Aorta (tissue), 5 donors: ENCODE data around the gene OSTC. TPM values are rescaled to one million over a fixed set of nuclear protein-coding genes. Genes with fewer than 3 reads are reported as not detected.

ENCODE experiments used
- ATAC-seq: fragments of 200-7000 bp; cut with Tn5 transposase; one replicate; pipeline ENCODE4 v1.9.1; 2022; ENCODE audit warnings: moderate library complexity; ENCODE audit not compliant: low FRiP score
- DNase-seq, 2 donors: peaks; one replicate each; pipeline ENCODE4 v3.0.0-alpha.2; 2020
- H3K27ac ChIP-seq, 2 donors: one replicate each; pipeline ENCODE4 v1.5.1; 2013; ENCODE audit warnings: low read length in 2 of 2, mild to moderate bottlenecking in 2 of 2, moderate library complexity in 2 of 2, control low read depth in 1 of 2, inconsistent platforms in 1 of 2, low read depth in 1 of 2
- H3K27me3 ChIP-seq, 2 donors: one replicate each; pipeline ENCODE4 v1.6.1; 2013; ENCODE audit warnings: control low read depth in 1 of 2, low read length in 1 of 2, mild to moderate bottlenecking in 1 of 2, moderate library complexity in 1 of 2; ENCODE audit not compliant: insufficient read depth in 2 of 2, control insufficient read depth in 1 of 2
- H3K36me3 ChIP-seq, 2 donors: one replicate each; pipeline ENCODE4 v1.6.1; 2013; ENCODE audit warnings: control low read depth in 1 of 2, low read length in 1 of 2, mild to moderate bottlenecking in 1 of 2; ENCODE audit not compliant: insufficient read depth in 2 of 2, control insufficient read depth in 1 of 2
- H3K4me1 ChIP-seq, 2 donors: one replicate each; pipeline ENCODE4 v1.6.1; 2013; ENCODE audit warnings: low read length in 2 of 2, control low read depth in 1 of 2, mild to moderate bottlenecking in 1 of 2, moderate library complexity in 1 of 2; ENCODE audit not compliant: insufficient read depth in 2 of 2, control insufficient read depth in 1 of 2
- H3K4me3 ChIP-seq, 2 donors: one replicate each; pipeline ENCODE4 v1.5.1; 2013; ENCODE audit warnings: low read length in 2 of 2, control low read depth in 1 of 2, mild to moderate bottlenecking in 1 of 2
- H3K9me3 ChIP-seq: one replicate; pipeline ENCODE4 v1.6.1; 2013; ENCODE audit warnings: mild to moderate bottlenecking, low read length; ENCODE audit not compliant: control insufficient read depth
- WGBS, 2 donors: extraction: QIAGEN DNeasy Blood & Tissue Kit; methylation state at CpG; one replicate each; pipeline ENCODE4 v1.1.7; 2013; 5-methylcytosine and 5-hydroxymethylcytosine counted together
- intact Hi-C, 2 donors: fragments of 100-400 bp; cut with DNase I; formaldehyde crosslinking; loops; one replicate each; pipeline versions ENCODE4 v1.14.2 to v1.15.0; 2022
- long read RNA-seq, 2 donors: library from polyadenylated mRNA; unstranded; transcript quantifications; one replicate each; pipeline ENCODE4 v2.0.0, GENCODE V29; 2020 to 2021
- polyA plus RNA-seq, 2 donors: library from polyadenylated mRNA; stranded (reverse); fragments of 200-250 nt; gene quantifications; one replicate each; pipeline ENCODE4 v1.2.3, GENCODE V29; 2013
- total RNA-seq, 2 donors: library from RNA; stranded (reverse); fragmentation: NEBNext Ultra II Directional; extraction: Animal tissue kit (Norgen Biotek cat#: 25700); gene quantifications; one replicate each; pipeline ENCODE4 v1.2.1, GENCODE V29; 2021
- donor health status: healthy with polysubstance abuse.
- donor health status: Bipolar disorder and iron deficiency.
- donor health status: DM: no; HTN: no; CAD: no.
- donor health status: DM: no; HTN: no; CAD: no.
- donor health status: DM: yes; HTN: yes; CAD: no.

The OSTC gene
- total RNA-seq (10 to 100 TPM; 63.5 to 67.2 TPM), polyA plus RNA-seq (100 to 1,000 TPM in 1 of 2 donors, 10 to 100 TPM in 1; 96.8 to 110 TPM)
- long read RNA-seq, donor 1, transcript OSTC-201 (4 exons, 1,077 nt), result major isoform, 113 of 114 reads
- long read RNA-seq, donor 1, partial matches to known transcripts, result 0 of 114 reads
- long read RNA-seq, donor 1, other reads (novel, unspliced or antisense), result 0 of 114 reads
- long read RNA-seq, donor 2, transcript OSTC-201 (4 exons, 1,077 nt), result major isoform, 45 of 47 reads
- long read RNA-seq, donor 2, partial matches to known transcripts, result 0 of 47 reads
- long read RNA-seq, donor 2, other reads (novel, unspliced or antisense), result 2 of 47 reads

DNA sequence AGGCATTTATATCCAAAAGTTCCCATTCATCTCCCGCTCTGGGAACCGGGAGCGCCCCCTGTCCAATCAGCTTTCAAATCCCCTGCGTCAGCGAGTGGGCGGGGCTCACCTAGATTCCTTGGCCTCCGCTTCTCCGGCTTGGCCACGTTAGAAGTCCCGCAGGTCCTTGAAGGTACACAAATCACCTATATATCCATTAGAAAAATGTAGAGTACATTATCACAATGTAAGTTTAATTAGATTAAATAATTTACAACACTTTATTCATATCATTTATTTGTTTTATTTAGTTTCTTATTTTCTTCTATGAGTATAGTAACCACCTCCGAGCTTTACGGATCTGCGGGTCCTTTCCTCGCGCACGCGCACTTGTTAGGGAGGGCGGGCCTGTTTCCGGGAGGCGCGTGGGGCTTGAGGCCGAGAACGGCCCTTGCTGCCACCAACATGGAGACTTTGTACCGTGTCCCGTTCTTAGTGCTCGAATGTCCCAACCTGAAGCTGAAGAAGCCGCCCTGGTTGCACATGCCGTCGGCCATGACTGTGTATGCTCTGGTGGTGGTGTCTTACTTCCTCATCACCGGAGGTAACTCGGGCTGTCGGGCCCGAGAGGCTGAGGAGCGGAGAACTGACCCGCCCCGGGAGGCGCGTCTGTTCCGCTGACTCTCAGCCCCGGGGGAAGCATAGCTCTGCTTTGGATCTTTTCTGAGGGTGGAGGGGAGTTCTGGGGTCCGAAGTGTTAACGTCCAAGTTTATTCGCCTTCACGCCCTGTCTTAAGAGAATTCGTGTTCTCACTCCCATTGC is at the start of gene OSTC:
Gene OSTC, plus strand, starts transcription at position 388 of the 802 bp plus-strand sequence. Its CDS starts 57 bp downstream, at position 445.
- intact Hi-C loops, result loop anchor here in 1 of 2 donors (2.0 kb wide), 1 partner anchor 30 kb away; the partner anchor contains the start of gene RPL34
- no peaks in the 10 kb centered on the region for H3K36me3 ChIP-seq
- 0% methylated on average over 45 of the region's 45 CpGs for WGBS, 2 donors

DNA sequence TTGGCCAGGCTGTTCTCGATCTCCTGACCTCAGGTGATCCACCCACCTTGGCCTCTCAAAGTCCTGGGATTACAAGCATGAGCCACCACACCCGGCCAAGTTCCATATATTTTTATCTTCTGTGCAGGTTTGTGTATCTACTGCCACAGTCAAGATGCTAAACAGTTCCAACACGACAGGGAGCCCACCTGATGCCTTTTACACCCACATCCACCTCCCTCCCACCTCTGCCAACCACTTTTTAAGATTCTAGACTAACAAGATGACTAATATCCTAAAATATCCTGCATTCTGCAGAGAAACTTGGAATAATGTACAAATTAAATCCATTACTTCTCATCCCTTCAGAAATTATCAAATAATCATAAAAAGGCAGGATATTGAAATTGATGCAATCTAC is 49.3 kb upstream of the OSTC start:
- Histone ChIP-seq H3K4me3 (no peak overlapping the region), H3K9me3 (no peaks in the 10 kb centered on the region), H3K27me3 (no peaks in the 10 kb centered on the region), H3K27ac (no peak overlapping the region), H3K36me3 (no peaks in the 10 kb centered on the region), H3K4me1 (no peaks in the 10 kb centered on the region)
- no peak for ATAC-seq
- intact Hi-C loops, result no loop called here
- WGBS, 2 donors, result 78 to 81% methylated on average over 3 of the region's 3 CpGs
- no peak for DNase-seq

More for the DNA sequence above, at the start of gene OSTC:
- peak; percentile 99 for ATAC-seq
- Histone ChIP-seq H3K4me1 (no peaks in the 10 kb centered on the region), H3K9me3 (no peaks in the 10 kb centered on the region), H3K27me3 (no peaks in the 10 kb centered on the region), H3K4me3 (peak within 1 kb of the TSS; percentile 39 to 95), H3K27ac (peak within 1 kb of the TSS in 1 of 2 donors; percentile 65)
- peak; percentile 96 to 98 for DNase-seq

DNA sequence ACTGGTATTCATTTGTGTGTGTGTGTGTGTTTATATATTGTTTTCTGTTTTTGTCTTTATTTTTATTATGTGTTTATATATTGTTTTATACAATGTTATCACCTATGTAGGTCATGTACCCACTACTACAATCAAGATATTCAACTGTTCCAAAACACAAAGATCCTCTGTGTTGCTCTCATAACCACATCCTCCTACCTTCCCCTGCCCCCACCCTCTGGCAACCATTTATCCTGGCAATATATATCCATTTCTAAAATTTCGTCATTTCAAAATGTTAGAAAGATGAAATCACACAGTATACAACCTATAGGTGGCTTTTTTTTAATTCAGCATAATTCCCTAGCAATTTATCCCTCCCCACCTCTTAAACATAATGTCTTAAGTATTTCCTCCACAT is 48.9 kb upstream of the OSTC start:
- no peaks in the 10 kb centered on the region for H3K9me3 ChIP-seq
- H3K36me3 ChIP-seq, result no peaks in the 10 kb centered on the region
- no peaks in the 10 kb centered on the region for H3K27me3 ChIP-seq
- ATAC-seq, result no peak
- H3K4me1 ChIP-seq, result no peaks in the 10 kb centered on the region
- WGBS, 2 donors, result 66 to 79% methylated on average over 1 of the region's 1 CpG
- H3K27ac ChIP-seq, result no peak overlapping the region
- intact Hi-C loops, result no loop called here
- DNase-seq, result no peak
- H3K4me3 ChIP-seq, result no peak overlapping the region

DNA sequence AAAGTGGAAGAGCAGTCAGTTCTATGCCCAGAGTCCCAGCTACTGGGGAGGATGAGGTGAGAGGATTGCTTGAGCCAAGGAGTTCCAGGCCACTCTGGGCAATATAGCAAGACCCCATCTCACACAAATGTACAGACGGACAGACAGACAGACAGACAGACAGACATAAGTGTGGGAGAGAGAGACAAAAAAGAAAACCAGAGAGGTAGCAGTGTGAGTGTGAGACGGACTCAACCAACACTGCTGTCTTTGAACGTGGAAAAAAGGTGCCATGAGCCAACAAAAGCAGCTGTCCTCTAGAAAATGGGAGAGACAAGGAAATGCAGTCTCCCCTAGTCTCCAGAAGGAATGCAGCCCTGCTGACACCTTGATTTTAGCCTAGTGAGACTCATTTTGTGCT is 48.2 kb upstream of the OSTC start:
- no peak for DNase-seq
- 47 to 57% methylated on average over 3 of the region's 3 CpGs for WGBS, 2 donors
- H3K9me3 ChIP-seq, result no peaks in the 10 kb centered on the region
- H3K4me1 ChIP-seq, result no peaks in the 10 kb centered on the region
- ATAC-seq, result no peak
- H3K4me3 ChIP-seq, result no peak overlapping the region
- H3K27ac ChIP-seq, result no peak overlapping the region
- no peaks in the 10 kb centered on the region for H3K27me3 ChIP-seq
- intact Hi-C loops, result no loop called here
- H3K36me3 ChIP-seq, result no peaks in the 10 kb centered on the region

DNA sequence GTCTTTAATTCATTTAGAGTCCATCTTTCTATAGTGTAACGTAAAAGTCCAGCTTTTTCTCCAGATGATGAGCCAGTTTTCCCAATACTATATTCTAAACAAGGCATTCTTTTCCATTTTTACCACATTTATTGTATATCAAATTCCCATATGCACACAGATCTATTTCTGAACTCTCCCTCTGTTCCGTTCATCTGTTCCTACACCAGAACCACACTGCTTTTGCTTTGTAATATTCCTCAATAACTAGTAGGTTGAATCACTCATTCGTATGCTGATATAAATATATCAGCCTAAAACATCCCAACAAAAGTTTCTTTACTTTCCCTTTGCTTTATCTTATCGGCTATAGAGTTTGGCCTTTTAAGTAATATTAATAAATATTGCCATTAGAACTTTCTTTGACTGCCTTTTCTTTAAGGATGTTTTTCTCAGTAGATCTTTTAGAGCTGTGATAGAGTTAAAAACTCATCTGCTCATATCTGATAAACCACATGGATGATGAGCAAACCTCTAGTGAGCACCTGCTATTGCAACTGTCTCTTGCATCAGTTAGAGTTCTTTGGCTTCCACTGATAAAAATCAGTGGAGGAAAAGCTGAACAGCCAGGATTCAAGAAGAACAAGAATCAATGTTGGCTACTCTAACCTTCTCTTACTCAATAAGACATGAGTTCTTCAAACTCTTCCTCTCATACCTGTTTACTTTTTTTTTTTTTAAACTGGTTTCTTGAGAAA is 43.2 kb upstream of the OSTC start:
- H3K9me3 ChIP-seq, result no peaks in the 10 kb centered on the region
- DNase-seq (no peak), ATAC-seq (no peak)
- WGBS, 2 donors, result 94 to 96% methylated on average over 4 of the region's 4 CpGs
- no peaks in the 10 kb centered on the region for H3K27me3 ChIP-seq
- intact Hi-C loops, result no loop called here
- H3K4me1 ChIP-seq, result no peaks in the 10 kb centered on the region
- H3K27ac ChIP-seq, result no peak overlapping the region
- H3K36me3 ChIP-seq, result no peaks in the 10 kb centered on the region
- no peak overlapping the region for H3K4me3 ChIP-seq

DNA sequence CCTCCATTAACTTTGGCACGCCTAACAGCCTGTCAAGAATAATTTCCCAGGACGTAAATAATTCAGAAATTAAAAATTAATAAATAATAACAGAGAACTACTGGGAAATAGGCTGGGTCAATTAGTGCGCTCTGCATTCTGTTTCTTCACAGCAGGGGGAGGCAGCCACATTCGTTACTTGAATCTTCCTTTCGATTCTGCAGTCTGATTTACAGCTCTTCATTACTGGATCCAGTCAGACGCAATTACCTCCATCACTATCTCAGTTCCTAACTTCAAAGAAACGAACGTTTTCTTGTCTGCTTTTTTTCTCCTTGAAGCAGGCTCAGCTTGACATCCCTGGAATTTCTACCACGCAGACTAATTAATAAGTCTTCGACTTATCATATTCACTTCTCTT is 39.0 kb upstream of the OSTC start:
- intact Hi-C loops, result no loop called here
- Histone ChIP-seq H3K27me3 (no peaks in the 10 kb centered on the region), H3K36me3 (no peaks in the 10 kb centered on the region), H3K27ac (no peak overlapping the region), H3K4me1 (no peaks in the 10 kb centered on the region), H3K9me3 (no peaks in the 10 kb centered on the region), H3K4me3 (no peak overlapping the region)
- 71 to 77% methylated on average over 10 of the region's 10 CpGs for WGBS, 2 donors
- DNase-seq (no peak), ATAC-seq (no peak)

DNA sequence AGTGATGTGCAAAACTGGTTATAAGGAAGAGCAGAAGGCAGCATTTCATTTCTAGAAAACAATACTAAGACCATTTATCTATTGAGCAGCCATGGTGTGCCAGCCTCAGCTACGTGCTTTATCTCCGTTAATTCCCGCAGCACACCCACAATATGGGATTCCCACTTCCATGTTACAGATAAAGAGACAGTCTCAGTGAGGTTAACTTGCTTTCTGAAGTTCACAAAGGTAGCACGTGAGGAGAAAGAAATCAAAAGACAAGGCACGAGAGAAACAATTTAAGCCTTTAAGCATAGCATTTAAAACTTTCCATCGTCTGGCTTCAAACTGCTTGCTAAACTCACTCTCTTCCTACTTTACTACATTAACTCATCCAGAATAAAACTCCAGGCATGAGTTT is 38.0 kb upstream of the OSTC start:
- no peak for ATAC-seq
- no peaks in the 10 kb centered on the region for H3K27me3 ChIP-seq
- no peaks in the 10 kb centered on the region for H3K4me1 ChIP-seq
- H3K9me3 ChIP-seq, result no peaks in the 10 kb centered on the region
- intact Hi-C loops, result no loop called here
- H3K36me3 ChIP-seq, result no peaks in the 10 kb centered on the region
- 80% methylated on average over 6 of the region's 6 CpGs for WGBS, 2 donors
- H3K4me3 ChIP-seq, result no peak overlapping the region
- no peak overlapping the region for H3K27ac ChIP-seq
- DNase-seq, result no peak

DNA sequence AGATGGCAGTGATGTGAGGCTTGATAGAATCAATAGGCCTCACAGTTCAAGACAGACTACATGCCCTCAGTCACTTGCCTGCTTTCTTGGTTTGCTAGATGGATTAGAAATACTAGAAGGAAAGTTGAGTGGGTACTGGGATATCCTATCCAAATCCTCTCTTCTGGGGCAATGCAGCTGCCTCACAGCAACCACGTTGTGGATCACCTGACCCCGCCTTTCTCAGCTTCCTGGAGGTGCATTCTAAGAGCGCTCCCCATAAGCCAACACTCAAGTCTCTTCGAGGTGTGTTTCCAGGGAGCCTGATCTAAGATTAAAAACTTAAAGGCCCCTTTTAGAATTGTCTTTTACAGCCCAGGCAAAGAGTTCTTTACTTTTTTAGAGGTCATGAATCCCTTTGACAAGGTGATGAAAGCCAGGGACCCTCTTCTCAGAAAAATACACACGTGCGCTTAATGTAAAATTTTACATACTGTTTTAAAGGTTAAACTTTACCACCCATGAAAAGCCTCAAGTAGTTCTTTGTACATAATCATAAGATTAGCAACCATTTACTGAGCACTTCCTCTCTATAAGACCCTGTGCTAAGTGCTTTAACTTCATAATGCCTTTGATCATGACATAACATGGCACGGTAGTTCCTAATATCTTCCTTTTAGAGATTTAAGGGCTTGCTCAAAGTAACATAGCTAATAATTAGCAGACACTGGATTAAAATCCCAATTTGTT is 30.9 kb upstream of the OSTC start:
- Histone ChIP-seq H3K4me3 (peak overlapping the region; percentile 18 to 80), H3K9me3 (no peaks in the 10 kb centered on the region), H3K27ac (no peak overlapping the region), H3K4me1 (peaks cover 0 to 3% of the 10 kb centered on the region in 2 donors), H3K36me3 (peaks cover 0 to 6% of the 10 kb centered on the region in 2 donors), H3K27me3 (no peaks in the 10 kb centered on the region)
- WGBS, 2 donors, result 80 to 83% methylated on average over 7 of the region's 7 CpGs
- DNase-seq (no peak), ATAC-seq (peak; percentile 8)
- intact Hi-C loops, result loop anchor here in 1 of 2 donors (2.0 to 10.0 kb wide), 2 partner anchors 31 to 1195 kb away; partner anchors contain the start of genes GAR1 and OSTC
